Esophagus muscularis mucosa (tissue), 3 donors: ENCODE results near the gene NCOA7.

Experiments
- POLR2A ChIP-seq: fragments of 450-650 bp; IDR thresholded peaks from one replicate; pipeline ENCODE4 v1.6.1; 2017; ENCODE audit warnings: antibody characterized with exemption, moderate library complexity, mild to moderate bottlenecking, low read depth
- POLR2AphosphoS5 ChIP-seq, 2 donors: sonication (generic); formaldehyde crosslinking; IDR thresholded peaks; one replicate each; pipeline ENCODE4 v1.6.1; 2017; ENCODE audit warnings: antibody characterized with exemption in 2 of 2
- TF ChIP-seq, protein P1 (sequence below), 3 experiments: fragments of 200-600 bp in 2 of 3; fragments of 450-650 bp in 1 of 3; sonication (generic) in 2 of 3; IDR thresholded peaks; one replicate each; pipeline ENCODE4 v1.5.1; 2017 to 2019; ENCODE audit warnings: antibody characterized with exemption in 3 of 3, mild to moderate bottlenecking in 2 of 3, moderate library complexity in 1 of 3

DNA sequence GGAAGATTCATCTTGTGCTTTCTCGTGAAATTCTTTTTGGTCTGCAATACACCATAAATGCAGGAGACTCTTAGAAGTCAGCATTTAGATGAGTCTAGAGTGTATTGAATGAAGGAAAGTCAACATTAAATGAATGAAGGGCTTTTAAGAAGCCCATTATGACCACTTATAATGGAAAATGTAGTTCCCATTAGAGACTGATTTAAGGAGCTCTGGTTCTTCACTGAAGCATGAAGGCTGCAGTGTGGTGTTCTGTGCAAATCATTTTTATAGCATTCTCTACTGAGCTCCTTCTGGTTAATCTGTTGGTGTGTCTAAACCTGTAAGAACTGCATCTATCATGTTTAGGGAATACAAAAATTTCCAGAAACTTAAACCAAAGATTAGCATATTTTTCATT, 19.7 kb downstream of the NCOA7 start:
- TF ChIP-seq POLR2A = no peak
- TF ChIP-seq POLR2AphosphoS5 (IDR thresholded peaks at IDR 0.05) = no peak
- TF ChIP-seq, protein P1, sequence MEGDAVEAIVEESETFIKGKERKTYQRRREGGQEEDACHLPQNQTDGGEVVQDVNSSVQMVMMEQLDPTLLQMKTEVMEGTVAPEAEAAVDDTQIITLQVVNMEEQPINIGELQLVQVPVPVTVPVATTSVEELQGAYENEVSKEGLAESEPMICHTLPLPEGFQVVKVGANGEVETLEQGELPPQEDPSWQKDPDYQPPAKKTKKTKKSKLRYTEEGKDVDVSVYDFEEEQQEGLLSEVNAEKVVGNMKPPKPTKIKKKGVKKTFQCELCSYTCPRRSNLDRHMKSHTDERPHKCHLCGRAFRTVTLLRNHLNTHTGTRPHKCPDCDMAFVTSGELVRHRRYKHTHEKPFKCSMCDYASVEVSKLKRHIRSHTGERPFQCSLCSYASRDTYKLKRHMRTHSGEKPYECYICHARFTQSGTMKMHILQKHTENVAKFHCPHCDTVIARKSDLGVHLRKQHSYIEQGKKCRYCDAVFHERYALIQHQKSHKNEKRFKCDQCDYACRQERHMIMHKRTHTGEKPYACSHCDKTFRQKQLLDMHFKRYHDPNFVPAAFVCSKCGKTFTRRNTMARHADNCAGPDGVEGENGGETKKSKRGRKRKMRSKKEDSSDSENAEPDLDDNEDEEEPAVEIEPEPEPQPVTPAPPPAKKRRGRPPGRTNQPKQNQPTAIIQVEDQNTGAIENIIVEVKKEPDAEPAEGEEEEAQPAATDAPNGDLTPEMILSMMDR (IDR thresholded peaks at IDR 0.05) = no peak
